Epidermal melanocyte (primary cell): Measurements from ENCODE around the gene RASGEF1B.
"Not testable (repeated sequence)": the region's sequence is repeated elsewhere in the genome, so short reads cannot be mapped to it uniquely, and the experiment has no call there.

Experiments used
- DNase-seq: peaks from one replicate; pipeline ENCODE4 v3.0.0; 2011; ENCODE audit warnings: low spot score; ENCODE audit not compliant: insufficient read length

The RASGEF1B gene

DNA sequence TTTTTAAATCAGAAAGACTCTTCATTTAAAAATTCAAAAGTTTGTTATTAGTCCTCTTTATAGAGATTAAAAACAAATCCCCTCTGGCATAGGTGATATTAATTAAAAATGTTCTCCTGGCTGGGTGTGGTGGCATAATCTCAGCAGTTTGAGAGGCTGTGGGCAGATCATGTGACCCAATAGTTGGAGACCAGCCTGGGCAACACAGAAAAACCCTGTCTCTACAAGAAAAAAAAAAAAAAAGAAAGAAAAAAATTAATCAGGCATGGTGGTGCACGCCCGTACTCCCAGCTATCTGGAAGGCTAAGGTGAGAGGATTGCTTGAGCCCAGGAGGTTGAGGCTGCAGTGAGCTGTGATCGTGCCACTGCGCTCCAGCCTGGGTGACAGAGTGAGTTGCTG lies 38.9 kb downstream of the RASGEF1B start:
- no peak for DNase-seq

DNA sequence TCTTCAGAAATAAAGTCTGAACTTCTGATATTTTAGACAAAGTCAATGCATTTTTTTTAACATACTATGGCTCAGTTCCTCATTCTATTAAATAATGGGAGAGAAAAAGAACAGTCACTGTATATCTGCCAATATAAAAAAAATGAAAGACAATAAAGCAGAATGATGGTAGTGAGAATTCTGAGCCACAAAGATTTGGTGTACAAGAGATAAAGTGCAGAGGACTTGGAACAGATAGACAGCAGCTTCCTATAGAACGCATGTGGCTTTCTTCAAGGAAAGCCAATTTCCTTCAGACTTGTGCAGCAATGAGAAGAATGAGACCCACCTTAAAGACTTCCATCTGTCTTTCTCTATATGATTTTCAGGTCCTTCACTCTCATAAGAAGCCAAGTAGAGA lies 39.7 kb downstream of the RASGEF1B start:
- DNase-seq: no peak

DNA sequence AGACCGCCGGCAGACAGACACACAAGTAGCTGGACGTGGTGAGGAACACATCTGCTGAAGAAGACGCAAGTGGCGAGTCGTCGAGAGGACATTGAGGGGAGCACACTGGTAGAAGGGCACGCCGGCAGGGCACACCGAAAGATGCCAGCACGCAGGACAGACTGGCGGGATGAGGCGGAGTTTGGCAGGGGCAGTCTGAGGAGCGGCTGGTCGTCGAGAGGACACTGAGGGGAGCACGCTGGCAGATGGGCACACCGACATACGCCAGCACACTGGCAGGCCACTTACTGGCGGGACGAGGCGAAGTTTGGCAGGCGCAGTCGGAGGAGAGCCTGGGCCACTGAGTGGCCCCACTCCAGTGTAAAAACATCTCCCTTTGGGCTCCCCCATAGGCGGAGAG lies 42.1 kb downstream of the RASGEF1B start:
- DNase-seq: no peak

DNA sequence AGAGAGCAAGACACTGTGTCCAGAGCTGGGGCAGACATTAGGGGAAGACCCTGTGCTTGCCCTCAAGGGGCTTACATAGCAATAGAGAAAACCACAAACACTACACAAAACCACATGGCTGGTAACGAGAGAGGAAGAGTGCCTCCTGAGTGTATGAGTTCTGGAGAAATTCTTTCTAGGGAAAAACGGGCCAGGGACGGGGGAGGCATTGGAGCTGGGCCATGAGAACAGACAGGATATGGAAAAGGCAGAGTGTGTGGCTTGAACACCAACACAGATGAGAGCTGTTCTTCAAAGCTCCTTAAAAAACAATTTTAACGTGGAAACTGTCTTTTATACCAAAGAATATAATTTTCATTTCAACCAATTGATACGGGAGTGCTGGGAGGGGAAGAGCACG lies 42.7 kb downstream of the RASGEF1B start:
- no peak for DNase-seq

DNA sequence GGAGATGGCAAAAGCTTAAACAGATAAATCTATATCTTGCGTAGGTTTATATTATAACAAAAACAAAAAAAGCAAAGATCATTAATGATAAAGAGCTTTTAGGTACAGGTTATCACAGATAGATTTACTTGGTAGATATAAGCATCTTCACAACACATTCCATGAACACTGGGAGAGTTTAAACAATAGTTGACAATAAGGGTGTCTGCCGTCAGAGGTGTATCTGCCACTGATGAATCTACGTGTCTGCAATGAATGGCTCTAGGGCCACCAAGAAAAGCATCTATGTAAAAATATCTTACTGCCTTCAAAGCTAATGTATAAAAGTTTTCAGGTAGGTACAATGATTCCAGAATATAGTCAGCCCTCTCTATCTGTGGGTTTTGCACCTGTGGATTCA lies 43.7 kb downstream of the RASGEF1B start:
- no peak for DNase-seq

DNA sequence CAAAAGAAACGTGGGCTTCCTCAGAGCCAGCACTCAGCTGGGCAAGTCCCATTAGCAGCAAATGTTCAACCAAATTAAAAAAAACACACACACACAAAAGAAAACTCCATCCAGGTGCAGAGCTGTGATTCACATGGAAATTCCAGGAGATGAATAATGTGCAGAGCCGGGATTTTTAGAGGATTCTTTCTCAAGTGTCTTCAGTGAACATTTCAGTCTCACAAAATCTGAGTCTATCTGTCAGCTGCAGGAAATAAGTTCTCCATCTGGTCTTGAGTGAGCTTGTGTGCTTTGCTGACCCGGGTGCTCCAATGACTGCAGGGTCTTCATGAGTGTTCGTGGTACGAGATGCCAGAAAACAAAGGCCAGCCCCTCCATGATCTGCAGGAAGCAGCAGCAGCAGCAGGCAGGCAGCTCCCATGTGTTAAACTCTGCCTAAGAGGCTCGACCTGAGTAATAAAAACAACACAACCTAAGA lies 44.3 kb downstream of the RASGEF1B start:
- no peak for DNase-seq

DNA sequence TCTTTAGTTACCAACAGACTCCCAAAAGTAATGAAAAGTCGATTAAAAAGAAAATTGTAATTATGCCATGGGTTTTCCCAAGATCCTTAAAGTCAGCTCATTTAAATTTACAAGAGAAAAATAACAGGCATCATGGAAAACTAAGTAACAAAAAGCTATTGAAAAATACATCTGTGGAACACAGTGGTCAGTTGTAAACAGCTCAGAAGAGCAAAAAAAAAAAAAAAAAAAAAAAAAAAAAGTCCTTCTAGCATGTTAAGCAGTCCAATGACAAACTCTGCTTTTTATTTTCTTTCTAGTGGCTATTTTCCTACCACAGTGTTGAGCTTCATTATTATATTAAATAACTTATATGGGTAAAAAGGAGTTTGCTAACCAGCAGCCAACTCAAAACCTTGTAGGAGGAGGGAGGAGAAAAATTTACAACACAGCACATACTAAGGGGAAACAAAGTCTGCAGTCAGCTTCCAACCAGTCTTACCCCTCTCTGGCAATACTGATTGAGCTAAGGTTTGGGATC lies 44.9 kb downstream of the RASGEF1B start:
- DNase-seq: no peak

DNA sequence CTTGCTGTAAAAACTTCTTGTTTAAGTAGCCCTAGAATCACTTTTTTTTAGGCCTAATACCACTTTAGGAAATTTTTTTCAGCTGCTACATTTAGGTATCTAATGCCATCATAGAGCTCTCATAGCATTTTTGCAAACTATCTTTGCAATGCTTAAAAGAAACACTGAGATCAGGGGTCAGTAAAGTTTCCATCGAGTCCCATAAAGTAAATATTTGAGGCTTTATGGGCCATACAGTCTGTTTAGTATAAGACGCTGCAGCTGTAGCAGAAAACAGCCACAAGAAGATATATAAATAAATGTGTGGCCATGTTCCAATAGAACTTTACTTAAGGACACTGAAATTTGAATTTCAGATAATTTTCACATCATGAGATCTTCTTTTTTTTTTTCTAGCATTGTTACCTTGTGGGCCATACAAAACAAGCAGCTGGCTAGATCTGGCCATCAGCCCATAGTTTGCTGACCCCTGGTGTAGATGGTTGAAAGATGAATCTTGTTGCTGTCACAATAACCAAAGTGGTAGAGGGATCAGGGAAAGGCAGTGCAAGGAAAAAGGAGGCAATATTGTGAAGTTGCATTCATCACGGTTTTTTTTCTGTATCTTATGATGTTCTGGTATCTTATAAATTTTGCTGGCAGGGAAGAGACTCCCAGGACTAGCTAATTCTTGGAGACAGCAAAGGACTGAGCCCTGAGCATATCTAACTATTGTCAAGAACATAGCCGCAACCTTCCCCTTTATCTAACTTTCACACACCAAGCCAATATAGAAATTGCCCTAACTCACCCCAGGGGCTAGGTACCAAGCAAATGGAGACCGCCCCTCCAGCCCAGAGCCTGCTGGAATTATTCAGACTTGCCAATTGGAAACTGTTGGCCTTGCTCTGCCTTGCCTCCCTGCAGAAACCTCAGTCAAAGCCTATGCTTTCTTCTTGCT lies 46.6 kb downstream of the RASGEF1B start:
- DNase-seq: no peak

DNA sequence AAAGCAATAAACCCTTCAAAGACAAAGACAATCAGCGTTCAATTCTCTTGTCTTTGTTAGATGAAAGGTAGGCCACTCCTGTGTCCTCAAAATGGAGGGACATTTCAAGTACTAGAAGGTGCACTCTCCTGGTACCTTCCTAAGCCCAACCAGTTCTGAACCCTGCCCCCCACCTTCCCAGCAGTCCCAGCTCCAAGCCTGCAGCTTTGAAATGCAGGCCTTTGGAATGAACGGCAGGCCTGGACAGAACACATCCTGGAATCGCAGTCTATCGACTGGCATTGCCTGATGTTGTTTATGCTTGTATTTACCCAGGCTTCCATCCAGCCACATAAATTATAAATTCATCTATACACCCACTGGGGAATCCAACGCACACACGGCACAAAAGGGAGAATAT lies 47.4 kb downstream of the RASGEF1B start:
- DNase-seq: no peak

DNA sequence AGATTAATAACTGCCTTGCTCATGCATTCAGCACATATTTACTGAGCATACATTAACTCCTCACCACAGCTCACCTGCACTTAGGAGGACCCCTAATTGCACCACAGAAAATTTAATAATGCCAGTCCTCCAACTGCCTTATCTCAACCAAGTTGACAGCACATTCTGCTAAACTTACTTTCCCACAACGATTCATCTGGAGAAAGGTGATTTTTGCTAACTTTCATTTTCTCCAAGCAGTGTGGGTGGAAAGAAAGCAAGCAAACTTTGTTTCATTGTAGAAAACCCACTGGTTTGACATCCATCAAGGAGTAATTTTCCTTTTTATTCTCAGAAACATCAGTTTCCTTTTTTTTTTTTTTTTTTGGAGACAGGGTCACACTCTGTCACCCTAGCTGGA lies 49.1 kb downstream of the RASGEF1B start:
- no peak for DNase-seq

DNA sequence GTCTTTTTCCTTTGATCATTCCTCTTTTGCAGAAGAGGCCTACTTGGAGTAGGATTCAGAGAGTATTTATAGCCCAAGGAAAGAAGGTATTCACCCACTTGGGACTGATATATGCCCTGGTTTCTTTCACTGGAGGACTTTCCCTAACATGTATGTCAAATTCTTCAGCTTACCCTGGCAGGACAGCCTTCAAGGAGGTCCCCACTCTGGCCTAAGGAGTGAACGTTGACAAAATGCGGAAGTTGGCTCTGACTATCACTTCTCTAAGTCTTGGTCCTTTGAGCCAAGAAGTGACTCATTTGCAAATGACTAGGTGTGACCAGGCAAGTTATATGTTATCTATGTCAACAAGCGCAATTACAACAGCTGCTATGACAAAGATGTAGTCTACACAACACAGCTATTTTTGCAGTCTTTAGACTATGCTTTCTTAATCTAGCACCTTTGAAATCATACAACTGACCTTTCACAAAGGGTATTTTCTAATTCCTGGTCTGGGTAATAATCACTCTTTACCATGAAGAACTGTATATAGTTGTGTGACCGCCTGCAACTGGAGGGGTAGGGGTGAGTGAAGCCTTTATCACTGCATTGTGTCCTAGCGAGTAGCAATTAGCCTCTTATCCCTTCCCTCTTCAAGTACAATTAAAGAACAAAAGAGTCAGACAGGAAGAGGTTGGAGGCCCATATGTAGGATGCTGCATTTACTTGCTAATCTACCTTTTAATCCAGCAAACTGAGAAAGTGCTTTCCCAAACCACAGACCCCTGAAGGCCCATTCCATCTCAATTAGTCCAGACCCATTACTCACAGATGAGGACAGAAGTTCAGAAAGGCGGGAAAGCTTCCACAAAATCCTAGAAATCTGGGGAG lies 50.1 kb downstream of the RASGEF1B start:
- no peak for DNase-seq

DNA sequence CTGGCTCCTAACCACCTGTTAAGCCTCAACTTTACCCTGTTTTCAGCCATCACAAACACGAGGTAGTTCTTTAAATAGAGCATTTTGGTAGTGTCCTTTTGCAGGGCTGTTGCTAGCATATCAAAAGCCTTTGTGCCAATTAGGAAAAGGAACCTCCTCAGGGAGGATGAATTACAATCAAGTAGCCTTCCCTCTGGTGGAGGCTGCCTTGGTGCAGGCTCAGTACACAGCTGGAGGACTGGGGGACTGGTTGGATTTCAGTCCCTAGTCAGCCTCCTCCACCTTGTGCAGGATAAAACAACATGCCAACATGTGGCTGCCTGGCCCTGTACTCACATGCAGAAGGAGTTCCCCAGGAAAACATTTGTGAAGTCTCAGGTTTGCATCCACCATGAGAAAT lies 53.1 kb downstream of the RASGEF1B start:
- no peak for DNase-seq

DNA sequence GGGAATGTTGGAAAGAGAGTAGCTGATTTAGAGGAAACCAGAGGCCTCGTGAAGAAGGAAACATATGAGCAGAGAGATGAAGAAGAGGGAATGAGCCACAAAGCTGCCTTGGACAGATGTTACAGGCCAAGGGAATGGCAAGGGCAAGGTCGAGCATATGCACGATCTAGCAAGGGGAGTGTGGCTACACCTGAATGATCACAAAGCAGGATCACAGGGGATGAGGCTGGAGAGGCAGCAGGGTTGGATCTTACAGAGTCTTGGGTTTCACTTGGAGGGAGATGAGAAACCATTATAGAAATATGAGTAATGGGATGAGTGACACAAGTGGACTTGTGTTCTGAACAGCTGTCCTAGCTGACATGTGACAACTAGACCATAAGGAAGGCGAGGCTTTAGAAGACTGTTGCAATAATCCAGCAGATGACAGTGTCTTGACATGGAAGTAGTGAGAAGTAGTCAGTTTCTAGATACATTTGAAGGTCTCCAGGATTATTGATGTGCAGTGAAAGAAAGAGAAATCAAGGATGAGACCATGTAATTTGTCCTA lies 58.7 kb downstream of the RASGEF1B start:
- DNase-seq: no peak

DNA sequence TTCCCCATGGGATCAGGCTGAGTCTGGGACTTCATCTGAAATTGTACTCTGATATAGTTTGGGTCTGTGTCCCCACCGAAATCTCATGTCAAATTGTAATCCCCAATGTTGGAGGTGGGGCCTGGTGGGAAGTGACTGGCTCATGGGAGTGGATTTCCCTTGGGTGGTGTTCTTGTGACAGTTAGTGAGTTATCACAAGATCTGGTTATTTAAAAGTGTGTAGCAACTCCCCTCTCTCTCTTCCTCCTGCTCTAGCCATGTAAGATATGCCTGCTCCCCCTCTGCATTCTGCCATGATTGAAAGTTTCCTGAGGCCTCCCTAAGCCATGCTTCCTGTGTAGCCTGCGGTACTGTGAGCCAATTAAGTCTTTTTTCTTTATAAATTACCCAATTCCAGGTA lies 61.0 kb downstream of the RASGEF1B start:
- DNase-seq: no peak

DNA sequence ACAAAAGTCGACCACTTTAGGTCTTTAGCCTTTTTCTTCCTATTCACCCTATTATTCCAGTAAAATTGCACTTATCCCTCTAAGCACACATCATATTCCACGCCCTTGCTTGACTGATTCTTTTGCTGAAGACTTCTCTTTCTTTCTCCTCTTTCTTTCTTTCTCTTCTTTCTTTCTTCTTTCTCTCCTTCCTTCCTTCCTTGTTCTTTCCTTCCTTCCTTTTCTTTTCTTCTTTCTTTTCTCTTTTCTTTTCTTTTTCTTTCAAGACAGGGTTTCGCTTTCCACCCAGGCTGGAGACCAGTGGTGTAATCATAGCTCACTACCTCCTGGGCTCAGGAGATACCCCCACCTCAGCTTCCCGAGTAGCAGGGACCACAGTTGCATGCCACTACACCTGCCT lies 61.9 kb downstream of the RASGEF1B start:
- DNase-seq: no peak

DNA sequence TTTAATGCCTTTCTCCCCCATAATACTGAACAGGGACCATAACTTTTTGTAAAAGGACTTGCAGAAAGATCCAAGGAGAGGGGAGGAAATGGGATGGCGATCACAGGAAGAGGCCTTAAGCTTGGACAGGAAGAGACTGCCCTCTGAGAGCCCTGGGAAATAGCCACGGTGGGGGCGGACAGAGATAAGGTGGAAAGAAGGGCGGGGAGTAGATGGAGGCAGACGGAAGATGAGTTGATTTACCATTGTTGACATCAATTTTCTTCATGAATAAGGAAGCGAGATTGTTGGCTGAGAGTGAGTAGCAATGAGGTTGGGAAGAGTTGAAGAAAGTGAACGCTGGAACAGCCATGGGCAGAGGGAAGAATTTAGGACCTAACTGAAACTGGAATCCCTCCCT lies 63.4 kb downstream of the RASGEF1B start:
- DNase-seq: no peak

DNA sequence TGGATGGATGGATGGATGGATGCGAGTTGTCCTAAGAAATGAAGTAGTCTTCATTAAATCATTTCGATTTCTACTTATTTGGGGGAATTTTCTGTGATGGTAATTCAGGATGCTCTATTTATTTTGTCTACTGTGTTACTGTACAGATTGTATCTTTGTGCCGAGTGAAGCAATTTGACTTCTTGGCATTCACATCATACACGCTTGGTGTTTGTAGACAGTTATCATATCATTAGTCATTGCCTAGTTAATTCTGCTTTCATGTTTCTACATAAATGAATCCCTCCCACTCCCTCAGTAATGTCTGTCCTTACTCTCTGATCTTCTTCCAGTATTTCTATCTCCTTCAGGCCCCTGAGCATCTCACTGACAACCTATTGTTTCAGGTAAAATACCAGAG lies 64.0 kb downstream of the RASGEF1B start:
- no peak for DNase-seq

DNA sequence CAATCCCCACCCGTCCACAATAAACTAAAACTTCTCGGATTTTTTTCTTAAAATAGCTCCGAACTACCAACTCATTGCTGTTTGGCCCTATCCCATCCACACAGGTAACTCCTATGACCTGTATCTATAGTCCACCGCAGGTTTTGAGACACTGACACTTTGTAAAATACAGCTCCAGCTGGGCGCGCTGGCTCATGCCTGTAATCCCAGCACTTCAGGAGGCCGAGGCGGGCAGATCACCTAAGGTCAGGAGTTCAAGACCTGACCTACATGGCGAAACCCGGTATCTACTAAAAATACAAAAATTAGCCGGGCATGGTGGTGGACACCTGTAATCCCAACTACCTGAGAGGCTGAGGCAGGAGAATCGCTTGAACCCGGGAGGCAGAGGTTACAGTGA lies 65.2 kb downstream of the RASGEF1B start:
- DNase-seq: not testable (repeated sequence)

DNA sequence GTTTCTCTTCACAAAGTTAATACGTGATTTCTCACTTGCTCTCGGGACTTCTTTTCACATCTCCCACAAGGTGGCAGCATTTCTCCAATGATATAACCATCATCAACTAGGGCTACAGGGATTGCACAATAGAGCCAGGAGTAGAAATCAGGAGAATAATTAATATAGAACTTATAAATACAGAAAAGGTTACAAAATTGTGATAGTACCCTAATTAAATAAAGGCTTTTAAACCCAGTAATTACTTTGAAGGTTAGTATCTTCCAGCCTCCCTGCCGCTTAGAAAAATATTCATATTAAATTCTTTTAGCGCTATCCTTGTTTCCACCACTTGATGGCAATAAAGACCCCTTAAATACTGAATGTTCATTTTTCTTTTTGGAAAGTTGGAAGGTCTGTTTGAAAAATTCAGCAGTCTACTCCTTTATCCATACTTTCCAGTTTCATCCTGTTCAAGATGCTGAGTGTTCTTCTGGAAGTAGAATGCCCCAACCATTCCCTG lies 65.8 kb downstream of the RASGEF1B start:
- DNase-seq: peak; percentile 72

DNA sequence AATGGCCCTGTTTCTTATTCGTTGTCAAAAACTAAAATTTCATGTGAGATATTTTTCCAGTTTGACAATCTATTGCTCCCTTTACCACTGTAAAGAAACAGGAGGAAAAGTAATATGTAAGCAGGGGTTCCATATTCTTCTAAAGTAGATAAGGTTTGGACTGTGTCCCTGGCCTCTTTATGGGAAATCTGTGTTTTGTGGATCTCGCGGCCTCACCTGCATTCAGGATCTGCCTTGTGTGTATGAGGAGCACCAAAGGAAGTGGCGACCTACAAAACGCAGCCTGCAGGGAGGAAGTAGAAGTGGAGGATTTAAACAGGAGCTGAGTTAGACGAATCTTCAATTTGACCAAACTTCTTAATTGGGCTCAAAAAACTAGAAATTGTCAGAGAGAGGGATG lies 67.0 kb downstream of the RASGEF1B start:
- no peak for DNase-seq

DNA sequence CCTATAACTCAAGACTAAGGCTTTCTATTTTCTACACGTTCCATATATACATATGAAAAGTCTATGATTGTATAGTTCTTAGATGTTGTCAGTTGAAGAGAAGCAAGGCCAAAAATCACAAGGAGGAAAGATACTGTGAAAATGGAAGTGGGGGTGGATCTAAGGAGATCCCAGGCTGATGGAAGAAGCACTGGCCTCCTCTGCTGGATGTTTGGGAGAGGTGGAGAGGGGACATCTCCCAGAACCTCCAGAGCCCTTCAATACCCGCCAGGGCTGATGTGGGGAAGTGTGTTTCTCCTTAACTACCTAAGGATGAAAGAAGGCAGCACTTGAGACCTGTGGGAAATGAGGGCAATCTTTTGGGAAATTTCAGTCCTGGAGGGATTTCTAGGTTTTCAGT lies 67.4 kb downstream of the RASGEF1B start:
- DNase-seq: no peak
